Measurements from ENCODE around the gene RPUSD1.

Gene RPUSD1

GRCh38 chr16:818592-818991 is 30.4 kb upstream of the RPUSD1 start:
- no peak for DNase-seq (ENCODE audit: low read depth)

GRCh38 chr16:818132-818531 is 30.0 kb upstream of the RPUSD1 start:
- DNase-seq (ENCODE audit: low read depth), result no peak

DNA sequence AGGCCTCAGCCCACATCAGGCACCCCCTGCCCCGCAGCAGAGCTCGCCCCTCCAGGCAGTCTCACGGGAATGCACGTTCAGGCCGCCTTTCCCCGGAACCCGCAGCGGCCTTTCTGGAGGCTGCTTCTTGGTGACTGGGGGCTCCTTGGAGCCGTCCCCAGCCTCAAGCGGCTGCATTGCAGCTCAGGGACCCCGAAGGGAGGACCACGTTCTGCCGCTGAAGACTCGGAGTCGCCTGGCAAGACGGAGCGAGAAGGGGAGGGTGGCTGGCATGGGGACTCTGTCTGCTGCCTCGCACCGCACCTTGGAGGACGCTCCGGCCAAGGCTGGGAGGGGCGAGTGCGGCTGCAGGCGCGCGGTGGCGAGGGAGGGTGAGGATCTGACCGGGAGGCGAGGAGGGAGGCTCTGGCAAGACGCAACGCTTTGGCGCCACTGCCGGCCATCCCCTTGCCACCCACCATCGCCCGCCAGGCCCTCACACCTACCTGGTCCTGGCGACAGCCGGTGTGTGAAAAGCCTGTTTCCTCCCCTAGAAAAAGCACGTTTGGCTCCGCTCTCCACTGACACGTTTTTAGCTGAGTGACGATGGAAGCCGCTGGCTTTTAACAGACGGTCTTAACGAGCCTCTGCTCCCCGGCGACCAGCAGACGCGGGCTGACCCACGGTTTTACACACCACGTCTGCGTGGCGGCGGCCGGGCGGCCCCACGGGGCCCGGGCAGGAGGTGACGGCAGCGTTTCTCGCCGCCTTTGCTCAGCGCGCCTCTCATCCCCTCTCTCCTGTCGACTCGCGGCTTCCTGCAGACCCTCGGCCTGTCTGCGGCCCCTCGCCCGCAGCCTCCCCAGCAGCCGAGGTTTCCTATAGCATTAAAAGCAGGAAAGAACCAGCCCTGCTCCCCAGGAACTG is 29.1 kb upstream of the RPUSD1 start:
- DNase-seq (ENCODE audit: low read depth), result no peak

GRCh38 chr16:815861-816260 is 27.7 kb upstream of the RPUSD1 start:
- DNase-seq (ENCODE audit: low read depth), result no peak

DNA sequence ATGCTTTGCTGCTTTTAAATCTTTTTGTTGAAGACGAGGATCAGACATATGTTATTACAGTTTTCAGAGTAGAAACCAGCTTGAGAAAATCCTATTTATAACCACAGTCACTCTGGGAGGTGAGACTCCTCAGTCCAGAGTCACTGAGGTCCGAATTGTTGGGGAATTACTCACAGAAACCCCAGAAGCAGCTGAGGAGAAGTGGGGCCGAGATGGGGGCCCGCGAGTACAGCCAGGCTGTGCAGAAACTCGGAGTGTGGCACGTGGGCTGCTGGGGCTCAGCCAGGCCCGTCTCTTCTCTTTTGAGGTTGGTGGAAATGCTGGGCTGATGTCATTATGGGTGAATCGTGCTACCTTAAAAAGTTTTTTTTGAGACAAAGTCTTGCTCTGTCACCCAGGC is 26.8 kb upstream of the RPUSD1 start:
- DNase-seq (ENCODE audit: low read depth), result peak; percentile 61

DNA sequence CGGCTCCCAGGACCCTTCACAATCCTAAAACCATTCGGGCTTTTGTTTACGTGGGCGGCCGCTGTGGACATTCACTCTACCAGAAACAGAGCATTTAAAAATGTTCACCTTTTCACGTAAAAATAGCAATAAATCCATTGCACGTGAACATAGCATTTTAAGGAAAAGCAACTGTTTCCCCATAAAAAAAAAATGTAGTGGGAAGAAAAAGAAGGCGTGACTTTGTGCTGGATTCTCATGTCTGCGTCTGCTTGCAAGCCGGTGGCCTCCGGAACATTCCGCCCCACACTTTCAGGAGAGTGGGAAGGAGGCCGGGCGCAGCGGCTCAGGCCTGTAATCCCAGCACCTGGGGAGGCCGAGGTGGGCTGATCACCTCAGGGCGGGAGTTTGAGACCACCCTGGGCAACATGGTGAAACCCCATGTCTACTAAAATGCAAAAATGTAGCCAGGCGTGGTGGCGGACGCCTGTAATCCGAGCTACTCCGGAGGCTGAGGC is 25.8 kb upstream of the RPUSD1 start:
- DNase-seq (ENCODE audit: low read depth), result no peak

GRCh38 chr16:813204-813915 is 25.2 kb upstream of the RPUSD1 start:
- no peak for DNase-seq (ENCODE audit: low read depth)

DNA sequence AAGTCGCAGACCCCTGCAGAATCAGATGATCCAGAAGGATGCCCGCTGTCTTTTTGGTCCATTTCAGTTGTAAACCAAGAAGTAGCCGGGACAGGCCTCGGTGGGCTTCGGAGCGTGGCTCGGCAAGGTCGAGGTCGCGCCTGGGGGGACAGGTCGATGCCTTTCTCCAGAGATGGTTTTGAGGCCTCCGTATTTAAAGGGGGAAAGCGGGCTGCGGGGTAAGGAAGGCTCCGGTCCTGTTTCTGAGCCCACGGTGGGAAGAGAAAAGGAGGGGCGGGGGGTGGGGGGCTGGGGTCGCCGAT is 19.9 kb upstream of the RPUSD1 start:
- no peak for DNase-seq (ENCODE audit: low read depth)

DNA sequence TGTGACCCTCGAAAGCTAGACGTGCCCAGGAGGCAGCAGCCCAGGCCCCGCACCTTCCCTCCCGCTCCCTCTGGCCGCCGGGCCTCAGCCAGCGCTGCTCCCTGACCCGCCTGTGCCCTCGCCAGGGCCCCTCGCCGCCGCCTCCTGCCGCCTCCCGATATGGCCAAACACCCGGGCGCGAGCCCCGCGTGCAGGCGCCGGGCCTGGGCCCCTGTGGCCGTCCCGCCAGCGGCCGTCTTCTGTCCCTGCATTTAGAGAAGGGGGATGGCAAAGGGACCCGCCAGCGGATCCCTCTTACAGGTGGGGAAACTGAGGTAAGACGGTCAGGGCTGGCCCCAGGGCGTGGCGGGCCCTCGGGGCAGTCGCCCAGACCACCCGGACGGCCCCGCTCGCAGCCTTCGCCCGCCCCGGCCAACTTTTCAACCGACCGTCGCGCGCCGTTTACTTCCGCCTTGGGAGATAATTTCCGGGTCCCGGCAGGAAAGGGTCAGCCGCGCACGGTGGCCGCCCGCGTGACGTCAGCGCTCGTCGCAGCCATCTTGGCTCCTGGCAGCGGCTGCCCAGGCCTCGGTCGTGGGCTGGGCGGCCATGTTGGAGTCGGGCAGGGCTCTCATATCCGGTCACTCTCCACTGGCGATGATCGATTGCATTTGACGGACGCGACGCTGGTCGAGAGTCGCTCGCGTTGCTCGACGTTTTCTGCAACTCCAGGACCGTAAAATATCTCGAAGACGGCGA is 19.3 kb upstream of the RPUSD1 start:
- peak; percentile 81 for DNase-seq (ENCODE audit: low read depth)

GRCh38 chr16:805474-805873 is 17.3 kb upstream of the RPUSD1 start:
- DNase-seq (ENCODE audit: low read depth), result no peak

DNA sequence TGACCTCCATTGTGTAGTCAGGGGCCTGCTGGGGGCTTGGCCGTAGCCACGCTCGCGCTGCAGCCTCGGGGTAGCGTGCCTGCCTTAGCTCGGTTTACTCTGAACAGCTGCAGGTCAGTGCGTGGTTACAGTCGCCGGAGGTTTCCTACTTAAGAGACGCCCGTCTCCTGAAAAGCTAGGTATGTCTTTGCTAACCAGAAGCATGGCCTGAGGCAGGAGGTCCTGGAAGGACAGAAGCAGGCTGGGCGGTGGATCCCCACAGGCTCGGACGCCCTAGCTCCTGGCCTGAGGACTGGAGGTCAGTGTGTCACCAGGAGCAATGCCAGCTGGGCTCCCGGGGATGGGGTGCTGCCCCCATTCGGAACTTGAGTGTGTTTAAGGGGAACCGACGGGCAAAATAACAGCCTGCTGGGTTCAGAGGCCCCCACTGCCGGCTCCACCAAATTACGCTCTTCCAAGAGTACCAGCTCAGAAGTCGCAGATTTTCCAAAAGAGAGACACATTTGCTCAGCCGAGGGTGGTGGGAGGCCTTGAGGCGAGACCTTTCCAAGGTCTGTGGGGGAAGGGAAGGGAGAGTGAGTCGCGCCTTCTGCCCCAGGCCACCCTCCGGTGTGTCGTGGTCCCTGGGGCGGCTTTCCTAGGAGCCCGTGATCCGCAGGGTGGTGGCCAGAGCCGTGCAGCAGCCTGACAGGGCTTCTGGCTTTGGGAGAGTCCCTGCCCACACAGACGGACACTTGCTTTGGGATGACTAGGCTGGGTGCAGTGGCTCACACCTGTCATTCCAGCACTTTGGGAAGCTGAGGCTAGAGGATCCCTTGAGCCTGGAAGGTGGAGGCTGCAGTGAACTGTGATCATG is 16.2 kb upstream of the RPUSD1 start:
- DNase-seq (ENCODE audit: low read depth), result no peak

DNA sequence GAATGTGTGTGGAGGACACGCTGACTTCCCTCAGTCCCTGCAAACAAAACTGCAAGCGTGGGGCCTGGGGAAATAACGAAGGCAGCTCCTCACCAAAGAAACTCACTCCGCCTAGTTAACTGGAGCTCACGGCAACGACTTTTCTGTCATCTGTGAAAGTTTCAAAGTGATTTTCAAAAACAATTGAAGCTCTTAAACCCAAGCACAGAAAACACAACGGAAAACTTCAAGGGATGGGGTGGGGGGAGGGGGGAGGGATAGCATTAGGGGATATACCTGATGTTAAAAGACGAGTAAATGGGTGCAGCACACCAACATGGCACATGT is 15.5 kb upstream of the RPUSD1 start:
- DNase-seq (ENCODE audit: low read depth), result no peak

DNA sequence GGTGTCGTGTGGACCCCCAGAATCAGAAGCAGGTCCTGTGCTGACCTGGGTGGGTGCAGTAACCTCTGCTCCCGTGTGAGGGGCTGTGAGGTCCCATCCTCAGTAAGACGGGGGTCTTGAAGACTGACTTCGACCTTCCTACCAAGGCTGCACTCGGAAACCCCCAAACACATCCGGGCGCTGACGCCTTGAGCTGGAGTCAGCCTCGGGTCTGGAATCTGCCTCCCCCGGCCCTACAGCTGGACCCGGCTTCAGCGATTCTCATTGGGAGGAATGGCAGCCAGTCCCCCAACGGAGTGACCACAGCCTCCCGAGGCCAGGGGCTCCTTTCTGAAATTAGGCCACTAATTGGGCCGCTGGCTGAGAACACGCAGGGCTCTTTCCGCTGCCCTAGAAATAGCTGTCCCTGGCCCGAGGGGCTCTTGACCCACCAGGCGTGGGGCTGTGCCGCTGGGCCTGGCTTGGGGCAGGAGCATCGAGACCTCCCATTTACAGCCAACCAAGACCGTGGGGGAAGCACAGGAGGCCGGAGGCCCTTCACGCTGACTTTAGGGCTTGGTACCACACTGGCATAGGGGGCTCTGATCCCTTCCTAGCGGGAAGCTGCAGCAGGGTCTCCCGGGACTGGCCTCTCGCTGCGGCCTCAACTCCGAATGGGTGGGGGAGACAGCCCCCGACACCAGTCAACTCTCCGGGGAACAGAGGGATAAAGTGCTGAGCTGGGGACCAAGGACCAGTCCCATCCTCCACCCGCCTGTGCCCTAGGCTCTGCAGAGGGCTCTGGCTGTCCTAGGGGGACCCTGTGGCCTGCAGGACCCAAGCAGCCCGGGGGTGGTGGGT is 15.0 kb upstream of the RPUSD1 start:
- DNase-seq (ENCODE audit: low read depth), result no peak

- DNase-seq (ENCODE audit: low read depth), result no peak
Observed at GRCh38 chr16:802461-802860, 14.3 kb upstream of the RPUSD1 start.

- DNase-seq (ENCODE audit: low read depth), result no peak
Observed at GRCh38 chr16:801584-802363, 13.6 kb upstream of the RPUSD1 start.

- no peak for DNase-seq (ENCODE audit: low read depth)
Observed at GRCh38 chr16:800834-801511, 12.8 kb upstream of the RPUSD1 start.

DNA sequence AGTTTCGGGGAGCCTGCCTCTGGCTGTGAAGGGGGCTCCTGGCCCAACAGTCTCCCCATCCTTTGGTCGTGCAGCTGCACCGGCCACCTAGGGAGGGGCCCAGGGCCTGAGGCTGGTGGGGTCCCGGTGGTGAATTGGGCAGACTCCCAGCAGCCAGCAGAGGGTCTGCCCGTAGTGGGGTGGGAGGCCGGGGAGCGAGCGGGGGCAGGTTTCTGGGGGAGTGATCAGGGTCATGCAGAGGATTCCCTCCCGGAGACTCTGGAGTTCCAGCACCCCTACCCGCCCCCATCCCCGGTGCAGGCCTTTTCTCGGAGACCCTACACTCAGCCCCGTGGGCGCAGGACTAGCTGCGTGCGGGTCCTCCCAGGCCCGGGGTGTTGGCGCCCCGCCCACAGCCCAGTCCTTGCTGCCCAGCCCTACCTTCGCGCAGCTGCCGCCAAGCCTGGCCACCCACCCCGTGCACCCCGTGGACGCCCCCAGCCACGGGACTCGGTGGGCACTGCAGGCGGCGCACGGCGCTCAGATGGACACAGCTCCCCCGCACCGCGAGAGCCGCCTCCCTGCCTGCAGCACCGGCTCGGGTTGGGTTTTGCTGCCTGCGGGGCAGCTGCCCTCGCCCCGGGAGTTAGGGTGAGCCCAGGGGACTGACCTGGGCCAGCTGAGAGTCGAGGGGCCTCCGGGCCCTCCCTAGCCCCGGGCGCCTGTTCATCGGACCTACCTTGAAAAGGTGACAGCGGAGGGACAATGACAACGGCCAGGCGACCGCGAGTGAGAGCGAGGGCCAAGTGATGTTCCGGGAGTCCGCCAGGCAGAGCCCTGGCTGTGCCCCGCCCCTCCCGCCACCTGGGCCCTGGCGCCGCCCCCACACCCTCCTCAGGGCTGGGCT is 12.0 kb upstream of the RPUSD1 start, which contains the start of gene GNG13:
Gene GNG13, minus strand, starts transcription at position 787 of the 886 bp plus-strand sequence. CDS start 1,657 bp downstream, outside the sequence.
- no peak for DNase-seq (ENCODE audit: low read depth)
